ENCODE data around the gene MAP3K20. TPM values are rescaled to one million over a fixed set of nuclear protein-coding genes. Genes with fewer than 3 reads are reported as not detected.

The MAP3K20 gene
- total RNA-seq, 1 experiment from 2014 or later = 44.5 TPM

- Histone ChIP-seq H3K27me3 (replicated peaks; ENCODE audit: control insufficient read depth, insufficient read depth, low read length) (no peaks in the 10 kb centered on the region), H3K4me3 (ENCODE audit: low read depth, low read length) (no peak overlapping the region), H3K9me3 (no peaks in the 10 kb centered on the region), H3K4me1 (no peaks in the 10 kb centered on the region), H3K36me3 (ENCODE audit: control insufficient read depth, insufficient read depth, low read length) (no peaks in the 10 kb centered on the region)
- Mint-ChIP-seq H3K9me3 (ENCODE audit: unreplicated experiment) (peaks cover 27% of the 10 kb centered on the region), H3K27me3 (ENCODE audit: insufficient read depth, unreplicated experiment) (no peaks in the 10 kb centered on the region), H3K4me1 (ENCODE audit: low read depth, unreplicated experiment) (peaks cover 9% of the 10 kb centered on the region), H3K4me3 (ENCODE audit: unreplicated experiment) (no peak overlapping the region), H3K36me3 (ENCODE audit: insufficient read depth, unreplicated experiment) (peaks cover 13% of the 10 kb centered on the region), H3K27ac (ENCODE audit: unreplicated experiment) (no peak overlapping the region)
- BruUV-seq (replicated peaks) = no TSS peak
- CTCF ChIA-PET = no interaction called here
- POLR2A ChIA-PET = no interaction called here
- no peak for TF ChIP-seq CTCF (IDR thresholded peaks at IDR 0.05; ENCODE audit: insufficient read depth in 1 of 2, low read depth in 1 of 2, low read length in 1 of 2, severe bottlenecking in 1 of 2, unreplicated experiment in 1 of 2)
- DNase-seq = no peak
- intact Hi-C loops (cut with micrococcal nuclease; ENCODE audit: unreplicated experiment) = no loop called here
These were observed 42.0 kb downstream of the MAP3K20 start for GRCh38 chr2:173117678-173118077.

GRCh38 chr2:173118395-173118794, 42.7 kb downstream of the MAP3K20 start:
- H3K4me3 Mint-ChIP-seq (ENCODE audit: unreplicated experiment) = no peak overlapping the region
- ChIA-PET CTCF (interaction anchor here (0.6 kb wide), 1 partner anchor 26 kb away, joined by 3 read pairs; no protein-coding TSS in a partner anchor), POLR2A (no interaction called here)
- intact Hi-C loops (cut with micrococcal nuclease; ENCODE audit: unreplicated experiment) = no loop called here
- H3K4me1 Mint-ChIP-seq (ENCODE audit: low read depth, unreplicated experiment) = peaks cover 2% of the 10 kb centered on the region
- H3K4me3 ChIP-seq (ENCODE audit: low read depth, low read length) = no peak overlapping the region
- no peaks in the 10 kb centered on the region for H3K27me3 Mint-ChIP-seq (ENCODE audit: insufficient read depth, unreplicated experiment)
- H3K27ac Mint-ChIP-seq (ENCODE audit: unreplicated experiment) = no peak overlapping the region
- peaks cover 6% of the 10 kb centered on the region for H3K36me3 Mint-ChIP-seq (ENCODE audit: insufficient read depth, unreplicated experiment)
- no peaks in the 10 kb centered on the region for H3K27me3 ChIP-seq (replicated peaks; ENCODE audit: control insufficient read depth, insufficient read depth, low read length)
- peaks cover 20% of the 10 kb centered on the region for H3K9me3 Mint-ChIP-seq (ENCODE audit: unreplicated experiment)
- no peaks in the 10 kb centered on the region for H3K9me3 ChIP-seq
- no peak for TF ChIP-seq CTCF (IDR thresholded peaks at IDR 0.05; ENCODE audit: insufficient read depth in 1 of 2, low read depth in 1 of 2, low read length in 1 of 2, severe bottlenecking in 1 of 2, unreplicated experiment in 1 of 2)
- no peak for DNase-seq
- no peaks in the 10 kb centered on the region for H3K36me3 ChIP-seq (ENCODE audit: control insufficient read depth, insufficient read depth, low read length)
- H3K4me1 ChIP-seq = no peaks in the 10 kb centered on the region
- BruUV-seq (replicated peaks) = no TSS peak

GRCh38 chr2:173119069-173119807, 43.6 kb downstream of the MAP3K20 start:
- DNase-seq = no peak
- no peak for TF ChIP-seq CTCF (IDR thresholded peaks at IDR 0.05; ENCODE audit: insufficient read depth in 1 of 2, low read depth in 1 of 2, low read length in 1 of 2, severe bottlenecking in 1 of 2, unreplicated experiment in 1 of 2)
- Histone ChIP-seq H3K4me3 (ENCODE audit: low read depth, low read length) (no peak overlapping the region), H3K9me3 (no peaks in the 10 kb centered on the region), H3K27me3 (replicated peaks; ENCODE audit: control insufficient read depth, insufficient read depth, low read length) (no peaks in the 10 kb centered on the region), H3K36me3 (ENCODE audit: control insufficient read depth, insufficient read depth, low read length) (no peaks in the 10 kb centered on the region), H3K4me1 (no peaks in the 10 kb centered on the region)
- Mint-ChIP-seq H3K27me3 (ENCODE audit: insufficient read depth, unreplicated experiment) (no peaks in the 10 kb centered on the region), H3K4me1 (ENCODE audit: low read depth, unreplicated experiment) (no peaks in the 10 kb centered on the region), H3K4me3 (ENCODE audit: unreplicated experiment) (no peak overlapping the region), H3K9me3 (ENCODE audit: unreplicated experiment) (peaks cover 12% of the 10 kb centered on the region), H3K27ac (ENCODE audit: unreplicated experiment) (no peak overlapping the region), H3K36me3 (ENCODE audit: insufficient read depth, unreplicated experiment) (peaks cover 4% of the 10 kb centered on the region)
- intact Hi-C loops (cut with micrococcal nuclease; ENCODE audit: unreplicated experiment) = no loop called here
- CTCF ChIA-PET = interaction anchor here (0.6 kb wide), 1 partner anchor 27 kb away, joined by 3 read pairs; no protein-coding TSS in a partner anchor
- BruUV-seq (replicated peaks) = no TSS peak
- POLR2A ChIA-PET = no interaction called here
